ENCODE measurements around the gene KIAA0232.

Gene KIAA0232

DNA sequence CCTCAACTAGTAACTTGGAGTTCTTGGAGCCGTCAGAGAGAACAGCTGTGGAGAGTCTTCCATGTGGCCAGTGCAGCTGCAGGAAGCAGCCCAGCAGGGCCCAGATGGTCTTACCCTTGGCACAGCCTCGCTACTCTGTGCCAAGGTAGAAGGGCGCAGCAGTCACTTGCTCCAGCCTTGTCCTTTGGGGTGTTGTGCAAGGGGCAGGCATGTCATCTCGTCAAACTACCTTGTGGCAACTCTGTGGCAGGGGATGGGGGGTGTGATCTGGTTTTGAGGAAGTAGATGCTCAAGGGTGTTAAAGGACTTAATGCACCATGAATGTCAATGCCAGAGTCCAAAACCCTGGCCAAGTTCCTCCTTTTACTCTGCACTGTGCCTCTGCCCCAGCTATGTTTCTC is 92.9 kb downstream of the KIAA0232 start:
- H3K27me3 Mint-ChIP-seq, result no peaks in the 10 kb centered on the region
- no peak overlapping the region for H3K27ac Mint-ChIP-seq
- peaks cover 38 to 49% of the 10 kb centered on the region in 2 donors for H3K36me3 Mint-ChIP-seq
- peaks cover 8 to 17% of the 10 kb centered on the region in 2 donors for H3K4me1 Mint-ChIP-seq
- DNase-seq (no peak), ATAC-seq (replicated peaks) (peak; percentile 91 to 98)
- no peak overlapping the region for H3K4me3 Mint-ChIP-seq
- H3K9me3 Mint-ChIP-seq, result no peaks in the 10 kb centered on the region

- Mint-ChIP-seq H3K9me3 (no peaks in the 10 kb centered on the region), H3K27me3 (no peaks in the 10 kb centered on the region), H3K4me1 (peaks cover 8 to 17% of the 10 kb centered on the region in 2 donors), H3K4me3 (no peak overlapping the region), H3K27ac (no peak overlapping the region), H3K36me3 (peaks cover 45 to 58% of the 10 kb centered on the region in 2 donors)
- no peak for ATAC-seq (replicated peaks)
- DNase-seq, result no peak
Observed at GRCh38 chr4:6876440-6876839, 93.9 kb downstream of the KIAA0232 start.

DNA sequence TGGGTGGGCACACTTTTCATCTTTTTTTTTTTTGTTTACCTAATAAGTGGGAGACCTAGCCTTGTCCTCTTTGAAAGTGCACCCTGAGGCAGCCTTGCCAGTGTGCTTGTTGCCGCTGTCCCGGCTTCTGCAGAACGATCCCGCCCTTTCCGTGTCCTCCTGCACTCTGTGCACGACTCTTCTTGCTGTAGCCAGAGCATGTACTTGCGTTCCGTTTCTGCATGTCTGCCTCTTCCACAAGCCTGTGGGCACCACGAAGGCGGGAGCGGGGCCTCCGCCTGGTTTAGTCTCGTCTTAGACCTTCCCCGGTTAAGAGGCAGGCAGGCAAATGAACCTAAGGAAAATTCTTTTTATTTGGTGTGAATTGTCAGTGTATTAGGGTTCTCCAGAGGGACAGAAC is 94.5 kb downstream of the KIAA0232 start:
- Mint-ChIP-seq H3K4me1 (peaks cover 8 to 17% of the 10 kb centered on the region in 2 donors), H3K9me3 (no peaks in the 10 kb centered on the region)
- no peak for ATAC-seq (replicated peaks)

GRCh38 chr4:6878451-6879059 is 96.0 kb downstream of the KIAA0232 start:
- no peak for DNase-seq
- Mint-ChIP-seq H3K27ac (no peak overlapping the region), H3K27me3 (no peaks in the 10 kb centered on the region), H3K9me3 (no peaks in the 10 kb centered on the region), H3K36me3 (peaks cover 37 to 62% of the 10 kb centered on the region in 2 donors), H3K4me1 (peaks cover 8 to 17% of the 10 kb centered on the region in 2 donors), H3K4me3 (no peak overlapping the region)
- ATAC-seq (replicated peaks), result no peak

More for the DNA sequence above, 94.5 kb downstream of the KIAA0232 start:
- Mint-ChIP-seq H3K36me3 (peaks cover 39 to 59% of the 10 kb centered on the region in 2 donors), H3K27ac (no peak overlapping the region), H3K4me3 (no peak overlapping the region), H3K27me3 (no peaks in the 10 kb centered on the region)
- no peak for DNase-seq

DNA sequence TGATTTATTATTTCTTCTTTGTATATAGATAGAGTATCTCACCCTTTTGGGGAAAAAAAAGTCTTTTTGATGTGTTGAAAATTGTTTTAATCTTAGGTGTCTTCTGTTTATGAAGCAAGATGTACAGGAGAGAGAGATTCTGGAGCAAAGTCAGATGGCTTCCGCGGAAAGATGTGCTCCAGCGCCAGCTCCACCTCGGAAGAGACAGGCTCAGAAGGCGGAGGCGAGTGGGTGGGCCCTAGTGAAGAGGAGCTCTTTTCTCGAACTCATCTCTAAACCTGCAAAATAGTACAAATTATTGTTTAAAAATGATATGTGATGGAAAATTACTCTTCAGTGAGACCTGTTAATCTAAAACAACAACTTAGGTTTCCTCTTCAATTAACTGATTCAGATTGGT is 98.2 kb downstream of the KIAA0232 start:
- Mint-ChIP-seq H3K27ac (no peak overlapping the region), H3K9me3 (no peaks in the 10 kb centered on the region), H3K4me1 (peaks cover 0 to 4% of the 10 kb centered on the region in 2 donors), H3K36me3 (peaks cover 33 to 58% of the 10 kb centered on the region in 2 donors), H3K27me3 (no peaks in the 10 kb centered on the region), H3K4me3 (no peak overlapping the region)
- ATAC-seq (replicated peaks) (no peak), DNase-seq (no peak)

GRCh38 chr4:6881908-6882307 is 99.4 kb downstream of the KIAA0232 start:
- Mint-ChIP-seq H3K4me3 (no peak overlapping the region), H3K9me3 (no peaks in the 10 kb centered on the region), H3K27me3 (no peaks in the 10 kb centered on the region), H3K36me3 (peaks cover 26 to 47% of the 10 kb centered on the region in 2 donors), H3K27ac (peak overlapping the region; percentile 14), H3K4me1 (peaks cover 0 to 2% of the 10 kb centered on the region in 2 donors)
- DNase-seq (no peak), ATAC-seq (replicated peaks) (no peak)

GRCh38 chr4:6884341-6884870 is 101.9 kb downstream of the KIAA0232 start:
- H3K4me1 Mint-ChIP-seq, result peaks cover 8 to 12% of the 10 kb centered on the region in 2 donors
- DNase-seq (no peak), ATAC-seq (replicated peaks) (no peak)
- H3K9me3 Mint-ChIP-seq, result no peaks in the 10 kb centered on the region
- peaks cover 11 to 28% of the 10 kb centered on the region in 2 donors for H3K36me3 Mint-ChIP-seq
- no peak overlapping the region for H3K4me3 Mint-ChIP-seq
- H3K27me3 Mint-ChIP-seq, result no peaks in the 10 kb centered on the region
- no peak overlapping the region for H3K27ac Mint-ChIP-seq

- peaks cover 0 to 3% of the 10 kb centered on the region in 2 donors for H3K9me3 Mint-ChIP-seq
- H3K27ac Mint-ChIP-seq, result peak overlapping the region; percentile 49
- H3K4me3 Mint-ChIP-seq, result no peak overlapping the region
- H3K27me3 Mint-ChIP-seq, result no peaks in the 10 kb centered on the region
- peaks cover 10 to 26% of the 10 kb centered on the region in 2 donors for H3K36me3 Mint-ChIP-seq
- DNase-seq, result no peak
- peaks cover 8 to 12% of the 10 kb centered on the region in 2 donors for H3K4me1 Mint-ChIP-seq
- ATAC-seq (replicated peaks), result peak; percentile 73 to 75
Observed at GRCh38 chr4:6885953-6886557, 103.5 kb downstream of the KIAA0232 start.

DNA sequence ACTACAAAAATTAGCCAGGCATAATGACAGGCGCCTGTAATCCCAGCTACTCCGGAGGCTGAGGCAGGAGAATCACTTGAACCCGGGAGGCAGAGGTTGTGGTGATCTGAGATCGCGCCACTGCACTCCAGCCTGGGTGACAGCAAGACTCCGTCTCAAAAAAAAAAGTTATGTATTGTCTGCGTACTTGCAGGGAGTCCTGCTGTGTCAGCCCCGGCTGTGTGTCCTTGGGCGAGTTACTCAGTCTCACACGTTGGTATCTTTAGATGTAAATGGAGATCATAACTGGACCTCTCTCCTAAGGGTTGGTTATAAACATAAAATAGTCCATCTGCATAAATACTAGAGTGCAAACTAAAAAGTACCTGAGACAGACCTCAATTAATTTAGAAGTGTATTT is 104.4 kb downstream of the KIAA0232 start:
- H3K4me1 Mint-ChIP-seq, result peaks cover 9 to 18% of the 10 kb centered on the region in 2 donors
- ATAC-seq (replicated peaks), result no peak
- no peaks in the 10 kb centered on the region for H3K27me3 Mint-ChIP-seq
- H3K9me3 Mint-ChIP-seq, result peaks cover 0 to 3% of the 10 kb centered on the region in 2 donors
- H3K4me3 Mint-ChIP-seq, result no peak overlapping the region
- H3K36me3 Mint-ChIP-seq, result peaks cover 6 to 18% of the 10 kb centered on the region in 2 donors
- H3K27ac Mint-ChIP-seq, result no peak overlapping the region
- DNase-seq, result no peak

- peak; percentile 44 to 45 for ATAC-seq (replicated peaks)
- H3K36me3 Mint-ChIP-seq, result peaks cover 6 to 11% of the 10 kb centered on the region in 2 donors
- peak overlapping the region in 1 of 2 donors; percentile 8 for H3K4me3 Mint-ChIP-seq
- DNase-seq, result no peak
- no peaks in the 10 kb centered on the region for H3K27me3 Mint-ChIP-seq
- H3K9me3 Mint-ChIP-seq, result peaks cover 0 to 3% of the 10 kb centered on the region in 2 donors
- H3K4me1 Mint-ChIP-seq, result peaks cover 13 to 27% of the 10 kb centered on the region in 2 donors
- no peak overlapping the region for H3K27ac Mint-ChIP-seq
Observed at GRCh38 chr4:6887591-6888371, 105.3 kb downstream of the KIAA0232 start.

GRCh38 chr4:6888506-6889071 is 106.1 kb downstream of the KIAA0232 start:
- peaks cover 15 to 28% of the 10 kb centered on the region in 2 donors for H3K4me1 Mint-ChIP-seq

DNA sequence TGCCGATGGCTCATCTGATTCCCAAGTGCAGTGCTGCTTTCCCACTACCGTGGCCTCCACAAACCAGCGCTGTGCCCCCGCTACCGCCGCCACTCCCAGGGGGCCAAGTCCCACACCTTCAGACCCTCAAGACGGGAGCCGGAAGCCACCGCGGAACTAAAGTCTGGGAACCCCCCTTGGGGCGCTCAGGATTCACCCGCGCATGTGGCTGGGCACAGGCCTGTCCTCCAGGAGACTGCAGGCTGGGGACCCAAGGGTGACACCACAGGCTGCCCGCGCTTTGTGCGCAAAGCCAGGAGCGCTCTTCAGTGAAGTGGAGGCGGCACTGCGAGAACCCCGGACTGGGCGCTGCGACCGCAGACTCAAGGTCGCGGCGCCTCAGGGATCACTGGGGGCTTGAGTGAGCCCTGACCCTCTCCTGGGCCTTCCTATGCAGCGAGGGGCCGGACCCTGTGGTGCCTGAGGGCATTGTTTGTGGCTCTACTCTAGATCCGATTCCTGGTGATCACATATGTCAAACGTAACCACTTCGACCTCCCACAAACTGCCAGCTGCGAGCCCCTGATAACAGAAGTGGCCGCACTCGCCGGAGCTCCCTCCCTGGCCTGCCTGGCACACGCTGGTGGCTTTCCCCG is 106.7 kb downstream of the KIAA0232 start:
- Mint-ChIP-seq H3K4me3 (no peak overlapping the region), H3K36me3 (peaks cover 6 to 9% of the 10 kb centered on the region in 2 donors), H3K27me3 (no peaks in the 10 kb centered on the region), H3K27ac (peak overlapping the region; percentile 47), H3K4me1 (peaks cover 15 to 28% of the 10 kb centered on the region in 2 donors), H3K9me3 (peaks cover 0 to 3% of the 10 kb centered on the region in 2 donors)
- DNase-seq (no peak), ATAC-seq (replicated peaks) (no peak)

More at GRCh38 chr4:6888506-6889071, 106.1 kb downstream of the KIAA0232 start:
- Mint-ChIP-seq H3K27ac (no peak overlapping the region), H3K9me3 (peaks cover 0 to 3% of the 10 kb centered on the region in 2 donors), H3K4me3 (no peak overlapping the region), H3K36me3 (peaks cover 6 to 9% of the 10 kb centered on the region in 2 donors), H3K27me3 (no peaks in the 10 kb centered on the region)
- no peak for DNase-seq
- ATAC-seq (replicated peaks), result no peak

DNA sequence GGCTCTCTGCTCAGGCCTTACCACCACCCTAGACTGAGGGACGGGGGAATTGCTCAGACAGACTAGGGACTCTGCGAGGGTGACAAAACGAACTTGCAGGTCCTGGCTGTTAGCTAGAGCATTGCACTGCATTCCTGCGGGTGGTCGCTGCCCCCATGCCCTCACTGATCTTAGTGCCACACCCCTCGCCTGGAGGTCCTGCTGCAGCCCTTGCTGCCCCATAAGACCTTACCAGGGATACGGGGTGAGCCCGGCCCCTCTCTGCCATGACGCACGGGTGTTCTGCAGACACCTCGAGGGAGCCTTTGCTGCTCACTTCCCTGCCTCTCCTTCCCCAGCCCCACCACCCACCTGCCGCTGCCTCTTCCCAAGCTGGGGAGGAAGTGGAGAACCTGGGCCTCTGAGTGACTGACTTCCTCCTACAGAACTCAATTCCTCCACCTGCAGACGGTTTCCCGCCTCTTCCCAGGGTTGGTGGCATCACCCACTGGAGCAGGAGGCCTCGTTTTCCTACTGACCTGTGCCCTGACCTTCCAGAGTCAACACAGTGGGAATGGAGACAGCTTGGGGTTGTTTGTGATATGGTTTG is 107.3 kb downstream of the KIAA0232 start:
- H3K27ac Mint-ChIP-seq, result peak overlapping the region; percentile 47
- H3K9me3 Mint-ChIP-seq, result peaks cover 0 to 3% of the 10 kb centered on the region in 2 donors
- ATAC-seq (replicated peaks), result no peak
- H3K4me1 Mint-ChIP-seq, result peaks cover 15 to 28% of the 10 kb centered on the region in 2 donors
- H3K27me3 Mint-ChIP-seq, result no peaks in the 10 kb centered on the region
- no peak for DNase-seq
- H3K4me3 Mint-ChIP-seq, result no peak overlapping the region
- H3K36me3 Mint-ChIP-seq, result peaks cover 6 to 9% of the 10 kb centered on the region in 2 donors

Data from stimulated activated naive B cell treated with anti-CD40 and anti-IgM and Interleukin-4, amounts not matched to agents 10 μg/mL and 1 μg/mL and 100 μg/mL, for 72 hours (primary cell).